ENCODE data around the gene SEMA4C.

DNA sequence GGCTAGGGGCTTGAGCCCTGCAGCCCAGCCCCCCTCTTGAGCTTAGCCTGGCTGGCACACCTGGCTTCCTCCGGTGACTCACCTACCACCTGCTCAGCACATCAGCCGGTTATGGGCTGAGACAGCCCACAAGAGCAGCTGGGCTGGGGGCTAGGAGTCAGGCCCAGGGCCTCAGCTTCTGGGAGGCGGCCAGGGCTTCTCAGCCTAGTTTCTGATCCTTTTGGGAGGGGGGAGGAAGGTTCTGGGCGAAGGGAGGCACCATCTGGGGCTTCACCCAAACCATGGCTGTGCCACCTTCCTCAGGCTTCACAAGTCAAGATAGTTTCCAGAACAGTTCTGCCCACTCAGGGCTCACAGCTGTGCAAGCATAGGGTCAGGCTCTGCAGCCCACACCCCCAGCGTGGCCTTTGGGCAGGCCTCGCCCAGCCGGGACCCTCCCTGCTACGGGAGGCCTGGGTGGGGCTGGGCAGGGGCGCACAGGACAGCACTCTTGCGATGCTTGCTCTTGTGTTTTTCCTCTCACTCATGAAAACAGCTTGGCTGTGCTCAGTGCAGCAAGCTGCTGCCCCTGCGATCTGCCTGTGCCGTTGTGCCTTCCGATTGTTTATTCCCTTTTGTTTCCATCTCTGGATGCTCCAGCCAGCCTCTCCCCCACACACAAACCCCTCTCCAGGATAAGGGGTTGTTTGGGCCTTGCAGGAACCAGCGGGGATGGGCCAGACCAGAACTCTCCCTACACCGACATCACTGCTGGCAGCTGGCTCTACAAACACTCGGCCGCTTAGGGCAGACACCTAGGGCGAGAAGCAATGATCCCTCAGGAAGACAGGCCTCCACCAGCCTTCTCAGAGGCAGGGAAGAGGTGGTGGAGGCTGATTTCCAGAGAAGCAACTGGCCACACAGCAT is 26.1 kb upstream of the SEMA4C start:
- TF ChIP-seq, protein P1, sequence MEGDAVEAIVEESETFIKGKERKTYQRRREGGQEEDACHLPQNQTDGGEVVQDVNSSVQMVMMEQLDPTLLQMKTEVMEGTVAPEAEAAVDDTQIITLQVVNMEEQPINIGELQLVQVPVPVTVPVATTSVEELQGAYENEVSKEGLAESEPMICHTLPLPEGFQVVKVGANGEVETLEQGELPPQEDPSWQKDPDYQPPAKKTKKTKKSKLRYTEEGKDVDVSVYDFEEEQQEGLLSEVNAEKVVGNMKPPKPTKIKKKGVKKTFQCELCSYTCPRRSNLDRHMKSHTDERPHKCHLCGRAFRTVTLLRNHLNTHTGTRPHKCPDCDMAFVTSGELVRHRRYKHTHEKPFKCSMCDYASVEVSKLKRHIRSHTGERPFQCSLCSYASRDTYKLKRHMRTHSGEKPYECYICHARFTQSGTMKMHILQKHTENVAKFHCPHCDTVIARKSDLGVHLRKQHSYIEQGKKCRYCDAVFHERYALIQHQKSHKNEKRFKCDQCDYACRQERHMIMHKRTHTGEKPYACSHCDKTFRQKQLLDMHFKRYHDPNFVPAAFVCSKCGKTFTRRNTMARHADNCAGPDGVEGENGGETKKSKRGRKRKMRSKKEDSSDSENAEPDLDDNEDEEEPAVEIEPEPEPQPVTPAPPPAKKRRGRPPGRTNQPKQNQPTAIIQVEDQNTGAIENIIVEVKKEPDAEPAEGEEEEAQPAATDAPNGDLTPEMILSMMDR (IDR thresholded peaks at IDR 0.05), result no peak
- TF ChIP-seq POLR2AphosphoS5 (IDR thresholded peaks at IDR 0.05) (no peak), EP300 (IDR thresholded peaks at IDR 0.05; ENCODE audit: low read depth) (no peak), POLR2A (IDR thresholded peaks at IDR 0.05) (no peak)

All from transverse colon (tissue), 4 donors.